Measurements from ENCODE around the gene PPP1R2C.

The PPP1R2C gene

DNA sequence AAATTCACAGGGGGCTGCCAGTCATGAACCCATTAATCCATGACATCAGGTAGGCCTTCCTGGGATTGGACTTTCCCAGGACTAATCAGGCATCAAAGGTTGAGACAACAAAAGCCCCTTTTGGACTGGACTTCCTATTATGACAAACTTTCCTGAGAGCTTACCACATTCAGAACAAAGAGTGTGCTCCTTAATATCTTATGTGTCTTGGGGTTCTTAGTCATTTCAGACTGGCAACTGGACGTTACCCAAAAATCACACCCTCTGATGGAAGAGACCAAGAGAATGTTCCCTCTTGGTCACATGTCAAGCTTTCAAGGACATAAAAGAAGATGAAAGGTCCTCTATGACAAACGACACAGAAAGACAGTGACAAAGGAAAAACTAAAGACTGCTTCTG is 31.6 kb upstream of the PPP1R2C start:
- DNase-seq (ENCODE audit: low spot score) = no peak
- TF ChIP-seq, protein P1, sequence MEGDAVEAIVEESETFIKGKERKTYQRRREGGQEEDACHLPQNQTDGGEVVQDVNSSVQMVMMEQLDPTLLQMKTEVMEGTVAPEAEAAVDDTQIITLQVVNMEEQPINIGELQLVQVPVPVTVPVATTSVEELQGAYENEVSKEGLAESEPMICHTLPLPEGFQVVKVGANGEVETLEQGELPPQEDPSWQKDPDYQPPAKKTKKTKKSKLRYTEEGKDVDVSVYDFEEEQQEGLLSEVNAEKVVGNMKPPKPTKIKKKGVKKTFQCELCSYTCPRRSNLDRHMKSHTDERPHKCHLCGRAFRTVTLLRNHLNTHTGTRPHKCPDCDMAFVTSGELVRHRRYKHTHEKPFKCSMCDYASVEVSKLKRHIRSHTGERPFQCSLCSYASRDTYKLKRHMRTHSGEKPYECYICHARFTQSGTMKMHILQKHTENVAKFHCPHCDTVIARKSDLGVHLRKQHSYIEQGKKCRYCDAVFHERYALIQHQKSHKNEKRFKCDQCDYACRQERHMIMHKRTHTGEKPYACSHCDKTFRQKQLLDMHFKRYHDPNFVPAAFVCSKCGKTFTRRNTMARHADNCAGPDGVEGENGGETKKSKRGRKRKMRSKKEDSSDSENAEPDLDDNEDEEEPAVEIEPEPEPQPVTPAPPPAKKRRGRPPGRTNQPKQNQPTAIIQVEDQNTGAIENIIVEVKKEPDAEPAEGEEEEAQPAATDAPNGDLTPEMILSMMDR (IDR thresholded peaks at IDR 0.05; ENCODE audit: borderline replicate concordance, control extremely low read depth, extremely low read depth, insufficient read depth, missing control alignments) = no peak
- in situ Hi-C loops (cut with MboI; ENCODE audit: low sequenced_read_pairs, unreplicated experiment) = no loop called here

DNA sequence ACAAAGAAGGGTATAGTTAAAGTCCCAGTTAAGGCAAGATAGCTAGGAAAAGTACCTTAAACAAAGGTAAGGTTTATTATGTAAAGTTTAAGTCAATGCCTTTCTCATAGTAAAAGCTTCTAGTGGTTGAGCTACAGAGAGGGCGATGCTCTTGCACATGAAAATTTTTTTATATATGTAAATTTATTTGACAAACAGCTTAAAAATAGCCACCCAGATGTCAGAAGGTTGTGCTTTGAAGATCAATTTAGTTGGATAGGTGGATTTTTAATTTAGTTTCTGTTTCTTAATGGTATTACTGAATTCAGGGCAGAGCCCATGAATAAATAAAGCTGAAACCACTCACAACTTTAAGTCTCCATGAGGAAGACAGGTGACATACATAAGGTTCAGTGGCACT is 29.4 kb upstream of the PPP1R2C start:
- DNase-seq (ENCODE audit: low spot score) = no peak
- in situ Hi-C loops (cut with MboI; ENCODE audit: low sequenced_read_pairs, unreplicated experiment) = no loop called here
- TF ChIP-seq, protein P1 (IDR thresholded peaks at IDR 0.05; ENCODE audit: borderline replicate concordance, control extremely low read depth, extremely low read depth, insufficient read depth, missing control alignments) = no peak

DNA sequence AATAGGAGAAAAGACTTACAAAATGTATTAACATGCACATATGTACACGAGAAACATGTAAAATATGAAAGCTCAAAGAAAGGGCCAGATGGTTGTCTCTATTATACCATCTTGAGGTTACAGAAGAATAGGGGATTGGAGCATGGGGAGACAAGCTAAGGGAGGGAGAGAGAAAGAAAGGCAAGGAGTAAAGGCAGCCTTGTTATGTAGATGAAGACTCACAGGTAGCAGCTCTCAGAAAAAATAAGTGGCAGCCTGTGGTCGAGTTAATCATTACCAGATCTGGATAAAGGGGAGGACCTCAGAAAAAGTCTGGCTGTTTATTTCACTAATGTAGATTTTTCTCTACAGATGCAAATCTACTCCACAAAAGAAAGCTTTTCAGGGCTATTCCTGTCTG is 26.6 kb upstream of the PPP1R2C start:
- in situ Hi-C loops (cut with MboI; ENCODE audit: low sequenced_read_pairs, unreplicated experiment) = no loop called here
- TF ChIP-seq, protein P1 (IDR thresholded peaks at IDR 0.05; ENCODE audit: borderline replicate concordance, control extremely low read depth, extremely low read depth, insufficient read depth, missing control alignments) = no peak
- no peak for DNase-seq (ENCODE audit: low spot score)

DNA sequence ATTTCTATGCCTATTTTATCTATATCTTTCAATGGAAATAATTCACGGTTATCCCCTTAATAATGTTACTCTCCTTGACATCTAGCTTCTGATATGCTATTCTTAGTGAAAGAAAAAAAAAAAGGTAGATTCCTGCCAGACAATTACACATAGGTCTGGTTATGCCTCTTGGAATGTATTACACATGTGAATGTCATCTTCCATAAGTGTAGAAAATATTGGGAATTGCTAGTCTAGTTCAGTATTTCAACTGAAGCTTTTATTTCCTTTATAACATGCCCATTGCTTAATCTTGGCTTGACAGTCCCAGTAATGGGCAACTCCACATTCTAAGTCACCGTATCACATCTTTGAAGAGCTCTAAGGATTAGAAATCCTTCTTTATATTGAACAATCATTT is 25.4 kb upstream of the PPP1R2C start:
- no peak for DNase-seq (ENCODE audit: low spot score)
- TF ChIP-seq, protein P1 (IDR thresholded peaks at IDR 0.05; ENCODE audit: borderline replicate concordance, control extremely low read depth, extremely low read depth, insufficient read depth, missing control alignments) = no peak
- in situ Hi-C loops (cut with MboI; ENCODE audit: low sequenced_read_pairs, unreplicated experiment) = no loop called here

DNA sequence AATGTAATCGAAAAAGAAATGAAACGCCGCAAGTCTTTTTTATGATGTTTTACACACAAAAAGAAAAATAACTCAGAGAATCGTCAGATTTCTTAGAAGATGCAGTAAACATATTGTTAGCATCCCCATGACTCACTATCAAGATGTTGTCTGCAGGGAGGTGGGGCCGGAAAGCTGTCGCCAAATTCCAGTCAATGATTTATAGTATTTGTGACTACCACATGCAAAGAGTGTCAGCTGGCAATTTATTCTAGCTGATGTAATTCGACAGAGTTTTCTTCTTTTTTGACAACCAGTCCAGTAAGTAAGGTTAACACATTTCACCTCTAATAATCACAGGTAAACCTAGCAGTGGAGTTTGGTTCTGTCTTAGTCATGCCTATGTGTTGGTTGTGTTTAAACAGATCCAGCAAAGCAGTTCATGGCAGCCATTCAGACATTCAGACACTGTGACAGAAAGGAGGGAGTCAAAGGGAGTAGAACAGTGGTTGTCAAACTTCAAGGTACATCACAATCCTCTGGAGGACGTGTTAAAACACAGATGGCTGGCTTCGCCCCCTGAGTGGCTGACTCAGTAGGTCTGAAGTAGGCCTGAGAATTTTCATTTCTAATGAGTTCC is 19.8 kb upstream of the PPP1R2C start:
- TF ChIP-seq, protein P1 (IDR thresholded peaks at IDR 0.05; ENCODE audit: borderline replicate concordance, control extremely low read depth, extremely low read depth, insufficient read depth, missing control alignments) = no peak
- DNase-seq (ENCODE audit: low spot score) = no peak
- in situ Hi-C loops (cut with MboI; ENCODE audit: low sequenced_read_pairs, unreplicated experiment) = no loop called here

DNA sequence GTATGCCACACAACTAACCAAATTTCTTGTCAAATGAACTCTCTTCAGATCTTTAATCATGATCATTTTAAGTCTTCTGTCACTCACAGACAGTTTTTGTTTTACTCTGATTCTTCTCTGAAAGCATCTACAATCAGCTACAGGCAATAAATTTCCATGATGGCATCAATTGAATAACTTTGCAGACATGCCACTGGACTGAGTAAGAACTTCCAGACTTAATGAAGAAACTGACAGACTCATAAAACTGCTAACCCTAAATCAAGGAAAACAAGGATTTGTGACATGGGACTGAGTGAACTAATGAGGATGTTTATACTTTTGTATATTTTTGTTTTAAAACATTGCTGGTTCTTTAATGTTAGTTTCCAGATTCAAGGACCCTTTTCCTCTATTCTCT is 5.5 kb upstream of the PPP1R2C start:
- TF ChIP-seq, protein P1 (IDR thresholded peaks at IDR 0.05; ENCODE audit: borderline replicate concordance, control extremely low read depth, extremely low read depth, insufficient read depth, missing control alignments) = no peak
- DNase-seq (ENCODE audit: low spot score) = no peak

More for the DNA sequence above, 5.5 kb upstream of the PPP1R2C start:
- in situ Hi-C loops (cut with MboI; ENCODE audit: low sequenced_read_pairs, unreplicated experiment) = no loop called here

All from GM13976 (cell line).